GM12878 (cell line): ENCODE data around the gene NOP16. TPM values are rescaled to one million over a fixed set of nuclear protein-coding genes. Genes with fewer than 3 reads are reported as not detected.

Experiments used
- CBFB ChIP-seq: IDR thresholded peaks from 2 replicates; pipeline ENCODE4 v1.6.1; 2016; ENCODE audit warnings: antibody characterized with exemption, low read depth
- CREM ChIP-seq: IDR thresholded peaks from 2 replicates; pipeline ENCODE4 v1.6.1; 2014; ENCODE audit warnings: antibody characterized with exemption, low read depth
- ELK1 ChIP-seq: IDR thresholded peaks from 2 replicates; pipeline ENCODE4 v1.6.1; 2012; ENCODE audit warnings: low read depth, low read length, improper control_type of control experiment
- EP300 ChIP-seq, 2 experiments: fragments of 150-350 bp in 1 of 2; IDR thresholded peaks; 2 replicates each; pipeline ENCODE4 v1.6.1; 2011 to 2012; ENCODE audit warnings: low read depth in 2 of 2, low read length in 2 of 2, borderline replicate concordance in 1 of 2, improper control_type of control experiment in 1 of 2, inconsistent platforms in 1 of 2; ENCODE audit not compliant: control insufficient read depth in 1 of 2
- ETV6 ChIP-seq, 2 experiments: fragments of 450-650 bp in 1 of 2; IDR thresholded peaks in 1 of 2; conservative IDR thresholded peaks in 1 of 2; 2 replicates each; pipeline ENCODE4 v1.6.1; 2014; ENCODE audit warnings: antibody characterized with exemption in 1 of 2, borderline replicate concordance in 1 of 2, low read depth in 1 of 2, mild to moderate bottlenecking in 1 of 2, moderate library complexity in 1 of 2
- MEF2B ChIP-seq: fragments of 450-650 bp; IDR thresholded peaks from 2 replicates; pipeline ENCODE4 v1.6.1; 2018; ENCODE audit warnings: mild to moderate bottlenecking, moderate library complexity; ENCODE audit not compliant: partially characterized antibody, poor library complexity, severe bottlenecking
- NFXL1 ChIP-seq: fragments of 450-650 bp; IDR thresholded peaks from 2 replicates; pipeline ENCODE4 v1.6.1; 2017; ENCODE audit warnings: antibody characterized with exemption, mild to moderate bottlenecking, borderline replicate concordance
- NR2F1 ChIP-seq: fragments of 450-650 bp; conservative IDR thresholded peaks from 2 replicates; pipeline ENCODE4 v1.6.1; 2017; ENCODE audit warnings: mild to moderate bottlenecking
- NRF1 ChIP-seq: conservative IDR thresholded peaks from 2 replicates; pipeline ENCODE4 v1.6.1; 2011; ENCODE audit warnings: mild to moderate bottlenecking, low read depth, low read length, improper control_type of control experiment
- PRDM15 ChIP-seq: fragments of 450-650 bp; formaldehyde crosslinking; IDR thresholded peaks from 2 replicates; pipeline ENCODE4 v1.4.0; 2020; ENCODE audit warnings: mild to moderate bottlenecking, moderate library complexity
- SREBF1 ChIP-seq: IDR thresholded peaks from 2 replicates; pipeline ENCODE4 v1.6.1; 2012; ENCODE audit warnings: mild to moderate bottlenecking, low read length
- TARDBP ChIP-seq: IDR thresholded peaks from 2 replicates; pipeline ENCODE4 v1.6.1; 2016; ENCODE audit warnings: borderline replicate concordance
- TCF3 ChIP-seq: IDR thresholded peaks from 2 replicates; pipeline ENCODE4 v1.6.1; 2012; ENCODE audit warnings: low read depth, mild to moderate bottlenecking, low read length, borderline replicate concordance; ENCODE audit not compliant: insufficient read depth
- ZBTB33 ChIP-seq: fragments of 450-650 bp; IDR thresholded peaks from 2 replicates; pipeline ENCODE4 v1.6.1; 2017; ENCODE audit warnings: mild to moderate bottlenecking
- ZNF622 ChIP-seq: fragments of 450-650 bp; IDR thresholded peaks from 2 replicates; pipeline ENCODE4 v1.6.1; 2017; ENCODE audit warnings: mild to moderate bottlenecking, inconsistent platforms
- ZSCAN29 ChIP-seq: fragments of 450-650 bp; IDR thresholded peaks from 2 replicates; pipeline ENCODE4 v1.6.1; 2017; ENCODE audit warnings: mild to moderate bottlenecking, moderate library complexity
- ZZZ3 ChIP-seq: IDR thresholded peaks from 2 replicates; pipeline ENCODE4 v1.6.1; 2011; ENCODE audit warnings: low read depth; ENCODE audit not compliant: control insufficient read depth, insufficient read length
- polyA plus RNA-seq, 11 experiments: library from polyadenylated mRNA; depleted of rRNA in 4 of 11; unstranded in 6 of 11; stranded (reverse) in 5 of 11; fragments of >200 nt; fragmentation: Nextera tagmentation in 4 of 11; fragmentation: Illumina TruSeq in 1 of 11; extraction: Ambion mirVana in 4 of 11; extraction: Trizol in 1 of 11; gene quantifications; 1 replicate in 1 of 11; 2 replicates in 10 of 11; pipeline versions ENCODE4 v1.2.1 to v1.2.3, GENCODE V29; 2011 to 2016; ENCODE audit warnings: inconsistent platforms in 2 of 11, missing spikeins in 2 of 11, low read depth in 1 of 11
- total RNA-seq, 4 experiments: library from RNA; depleted of rRNA in 3 of 4; stranded (reverse); fragments of >200 nt in 3 of 4; fragmentation: Illumina TruSeq in 1 of 4; extraction: Trizol in 1 of 4; gene quantifications; 2 replicates each; pipeline versions ENCODE4 v1.2.1 to v1.2.3, GENCODE V29; 2013 to 2021
- TF ChIP-seq, protein P1 (sequence below): fragments of 450-650 bp; IDR thresholded peaks from 2 replicates; pipeline ENCODE4 v1.6.1; 2014; ENCODE audit warnings: mild to moderate bottlenecking
- TF ChIP-seq, protein P2 (sequence below): fragments of 450-650 bp; IDR thresholded peaks from 2 replicates; pipeline ENCODE4 v1.6.1; 2017; ENCODE audit warnings: mild to moderate bottlenecking, low read depth, inconsistent platforms; ENCODE audit not compliant: poor library complexity, severe bottlenecking

The NOP16 gene
- total and polyA plus RNA-seq, 10 of the 15 experiments (the other 5 are each of a cell fraction or from before 2014, with no cell fraction given): 50.3 to 276 (median 116) TPM

- TF ChIP-seq, protein P1, sequence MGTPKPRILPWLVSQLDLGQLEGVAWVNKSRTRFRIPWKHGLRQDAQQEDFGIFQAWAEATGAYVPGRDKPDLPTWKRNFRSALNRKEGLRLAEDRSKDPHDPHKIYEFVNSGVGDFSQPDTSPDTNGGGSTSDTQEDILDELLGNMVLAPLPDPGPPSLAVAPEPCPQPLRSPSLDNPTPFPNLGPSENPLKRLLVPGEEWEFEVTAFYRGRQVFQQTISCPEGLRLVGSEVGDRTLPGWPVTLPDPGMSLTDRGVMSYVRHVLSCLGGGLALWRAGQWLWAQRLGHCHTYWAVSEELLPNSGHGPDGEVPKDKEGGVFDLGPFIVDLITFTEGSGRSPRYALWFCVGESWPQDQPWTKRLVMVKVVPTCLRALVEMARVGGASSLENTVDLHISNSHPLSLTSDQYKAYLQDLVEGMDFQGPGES: no peak
- no peak for TF ChIP-seq ZSCAN29
- no peak for TF ChIP-seq EP300 (IDR thresholded peaks at IDR 0.05; ENCODE audit: borderline replicate concordance in 1 of 2, control insufficient read depth in 1 of 2, low read depth in 2 of 2, low read length in 2 of 2)
- no peak for TF ChIP-seq NFXL1
- no peak for TF ChIP-seq ZZZ3
- peak; percentile 73 for TF ChIP-seq CREM
- peak; percentile 40 for TF ChIP-seq ELK1
- no peak for TF ChIP-seq ETV6 (conservative IDR thresholded peaks at IDR 0.05 in 1 of 2, IDR thresholded peaks at IDR 0.05 in 1 of 2; ENCODE audit: borderline replicate concordance in 1 of 2, low read depth in 1 of 2)
- TF ChIP-seq, protein P2, sequence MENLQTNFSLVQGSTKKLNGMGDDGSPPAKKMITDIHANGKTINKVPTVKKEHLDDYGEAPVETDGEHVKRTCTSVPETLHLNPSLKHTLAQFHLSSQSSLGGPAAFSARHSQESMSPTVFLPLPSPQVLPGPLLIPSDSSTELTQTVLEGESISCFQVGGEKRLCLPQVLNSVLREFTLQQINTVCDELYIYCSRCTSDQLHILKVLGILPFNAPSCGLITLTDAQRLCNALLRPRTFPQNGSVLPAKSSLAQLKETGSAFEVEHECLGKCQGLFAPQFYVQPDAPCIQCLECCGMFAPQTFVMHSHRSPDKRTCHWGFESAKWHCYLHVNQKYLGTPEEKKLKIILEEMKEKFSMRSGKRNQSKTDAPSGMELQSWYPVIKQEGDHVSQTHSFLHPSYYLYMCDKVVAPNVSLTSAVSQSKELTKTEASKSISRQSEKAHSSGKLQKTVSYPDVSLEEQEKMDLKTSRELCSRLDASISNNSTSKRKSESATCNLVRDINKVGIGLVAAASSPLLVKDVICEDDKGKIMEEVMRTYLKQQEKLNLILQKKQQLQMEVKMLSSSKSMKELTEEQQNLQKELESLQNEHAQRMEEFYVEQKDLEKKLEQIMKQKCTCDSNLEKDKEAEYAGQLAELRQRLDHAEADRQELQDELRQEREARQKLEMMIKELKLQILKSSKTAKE: no peak
- TF ChIP-seq PRDM15 (CRISPR knock-in tag): no peak
- TF ChIP-seq CBFB: peak; percentile 94
- TF ChIP-seq TARDBP: no peak; the same call in 1 of the 2 replicates
- TF ChIP-seq ZBTB33: no peak
- TF ChIP-seq TCF3: peak; percentile 82; the same call in 1 of the 2 replicates
- 0 out of 2 replicates have a peak, but pooled peaks have one; percentile 14 for TF ChIP-seq SREBF1
- TF ChIP-seq MEF2B: peak; percentile 93
- no peak for TF ChIP-seq ZNF622
- TF ChIP-seq NRF1: no peak
- TF ChIP-seq NR2F1: peak; percentile 41; the same call in 1 of the 2 replicates
Observed at GRCh38 chr5:176361437-176362232, 26.8 kb downstream of the NOP16 start, which contains the start of gene KIAA1191 (continued).
